NCI-H1092 treated with DMSO at 0.1 percent for 48 hours (cell line): ENCODE results near the gene PKNOX2.

Source experiments
- DNase-seq: peaks from one replicate; lab custom pipeline; 2025; lab: John Stamatoyannopoulos, UW

PKNOX2 gene

DNA sequence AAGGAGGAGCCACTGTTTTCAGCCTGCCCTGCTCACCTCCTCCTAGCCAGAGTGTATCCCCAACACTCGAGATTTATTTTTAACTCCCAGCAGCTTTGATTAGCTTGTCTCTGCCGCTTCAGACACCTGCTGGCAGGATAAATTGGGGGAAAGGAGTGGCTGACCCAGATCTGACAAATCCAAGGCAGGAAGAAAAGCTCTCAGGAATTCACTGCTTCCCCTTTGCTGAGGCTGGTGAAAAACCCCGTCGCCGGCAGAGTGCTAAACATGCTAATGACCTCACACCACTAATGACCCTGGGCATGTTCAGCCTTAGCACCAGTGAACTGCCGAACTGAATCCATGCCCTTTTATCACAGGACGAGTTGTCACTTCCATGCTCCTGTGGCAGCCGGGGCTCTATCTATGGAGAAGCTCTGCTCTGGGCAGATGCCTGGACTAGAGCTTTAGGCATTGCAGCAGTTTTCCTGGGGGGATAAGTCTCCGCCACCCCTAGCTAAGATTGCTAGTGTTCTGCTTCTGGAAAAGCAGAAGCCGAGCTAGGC lies 279.3 kb downstream of the PKNOX2 start:
- DNase-seq: no peak

DNA sequence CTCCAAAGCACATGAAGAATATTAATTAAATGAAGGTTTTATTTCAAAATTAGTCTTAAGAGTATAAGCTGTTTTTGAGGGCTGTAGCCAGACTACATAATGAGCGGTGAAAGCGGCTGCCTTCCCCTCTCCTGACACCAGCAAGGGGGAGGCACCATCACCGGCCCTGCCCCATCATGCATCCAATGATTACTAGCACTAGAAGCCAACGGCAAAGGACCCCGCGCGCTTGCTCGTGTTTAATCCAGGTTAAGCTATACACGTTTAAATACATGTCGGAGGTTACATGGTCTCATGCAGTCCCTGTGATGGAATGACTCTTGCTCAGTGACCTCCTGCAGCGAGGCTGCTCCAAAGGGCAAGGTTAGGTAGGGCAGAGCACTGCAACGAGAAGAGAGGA lies 281.2 kb downstream of the PKNOX2 start:
- no peak for DNase-seq

DNA sequence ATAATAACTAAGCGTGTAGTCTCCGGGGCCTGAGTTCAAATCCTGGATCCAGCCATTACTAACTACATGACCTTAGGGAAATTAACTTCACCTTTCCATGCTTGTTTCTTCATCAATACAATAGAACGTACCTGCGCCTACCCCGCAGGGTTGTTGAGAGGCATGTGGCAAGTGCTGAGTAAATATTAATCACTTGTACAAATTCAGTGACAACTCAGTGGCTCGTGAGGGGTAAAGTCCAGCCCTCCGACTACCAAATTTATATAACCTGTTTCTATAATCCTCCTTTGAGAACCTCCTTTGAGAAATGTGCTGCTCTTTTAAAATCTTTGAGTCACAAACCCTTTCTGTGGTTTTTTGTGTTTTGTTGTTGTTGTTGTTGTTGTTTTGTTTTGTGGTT lies 281.7 kb downstream of the PKNOX2 start:
- DNase-seq: no peak

DNA sequence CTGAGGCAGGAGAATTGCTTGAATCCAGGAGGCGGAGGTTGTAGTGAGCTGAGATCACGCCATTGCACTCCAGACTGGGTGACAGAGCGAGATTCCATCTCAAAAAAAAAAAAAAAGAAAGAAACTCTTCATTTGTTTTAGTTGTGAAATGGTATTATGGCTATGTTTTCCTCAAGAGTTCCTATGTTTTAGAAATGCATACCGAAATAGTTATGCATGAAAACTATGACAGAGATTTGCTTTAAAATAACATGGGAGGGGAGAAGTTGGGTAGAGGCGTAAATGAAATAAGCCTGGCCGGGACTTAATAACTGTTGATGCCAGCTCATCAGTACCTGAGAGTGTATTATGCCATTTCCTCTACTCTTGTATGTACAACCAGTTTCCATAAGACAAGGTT lies 283.2 kb downstream of the PKNOX2 start:
- no peak for DNase-seq

DNA sequence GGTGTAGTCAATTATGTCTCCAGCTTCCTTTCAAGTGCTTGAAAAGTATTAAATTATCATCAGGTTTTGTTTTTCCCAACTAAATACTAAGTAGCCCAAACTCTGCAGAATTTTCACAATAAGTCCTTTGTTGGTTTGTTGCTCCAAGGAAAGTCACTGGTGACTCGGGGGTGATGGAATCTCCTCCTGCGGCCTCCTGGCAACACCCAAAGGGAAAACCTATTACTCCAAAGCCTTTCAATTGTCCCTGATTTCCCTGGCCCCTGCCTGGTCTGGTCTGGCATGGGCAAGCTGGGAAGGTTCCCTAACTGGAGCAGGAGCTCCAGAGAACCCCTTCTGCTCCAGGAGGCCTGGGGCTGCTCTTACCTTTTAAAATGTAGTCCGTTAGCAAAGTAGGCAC lies 283.6 kb downstream of the PKNOX2 start:
- no peak for DNase-seq

DNA sequence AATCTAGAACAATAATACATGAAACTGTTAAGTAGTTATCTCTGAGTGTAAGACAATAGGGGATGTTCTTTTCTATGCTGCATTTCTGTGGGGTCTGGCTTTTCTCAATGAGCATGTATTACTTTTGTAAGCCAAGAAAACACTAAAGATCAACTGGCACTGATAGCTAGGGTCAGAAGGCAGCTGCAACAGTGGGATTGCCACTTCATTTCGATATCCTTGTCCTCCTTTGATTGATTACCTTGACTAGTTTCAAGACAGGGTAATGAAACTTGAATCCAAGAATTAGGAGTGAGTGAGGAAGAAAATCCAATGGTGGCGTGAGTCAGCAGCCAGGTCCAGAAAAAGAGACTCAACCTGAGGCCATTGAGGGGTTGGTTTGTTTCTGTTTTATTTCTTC lies 285.0 kb downstream of the PKNOX2 start:
- DNase-seq: no peak

DNA sequence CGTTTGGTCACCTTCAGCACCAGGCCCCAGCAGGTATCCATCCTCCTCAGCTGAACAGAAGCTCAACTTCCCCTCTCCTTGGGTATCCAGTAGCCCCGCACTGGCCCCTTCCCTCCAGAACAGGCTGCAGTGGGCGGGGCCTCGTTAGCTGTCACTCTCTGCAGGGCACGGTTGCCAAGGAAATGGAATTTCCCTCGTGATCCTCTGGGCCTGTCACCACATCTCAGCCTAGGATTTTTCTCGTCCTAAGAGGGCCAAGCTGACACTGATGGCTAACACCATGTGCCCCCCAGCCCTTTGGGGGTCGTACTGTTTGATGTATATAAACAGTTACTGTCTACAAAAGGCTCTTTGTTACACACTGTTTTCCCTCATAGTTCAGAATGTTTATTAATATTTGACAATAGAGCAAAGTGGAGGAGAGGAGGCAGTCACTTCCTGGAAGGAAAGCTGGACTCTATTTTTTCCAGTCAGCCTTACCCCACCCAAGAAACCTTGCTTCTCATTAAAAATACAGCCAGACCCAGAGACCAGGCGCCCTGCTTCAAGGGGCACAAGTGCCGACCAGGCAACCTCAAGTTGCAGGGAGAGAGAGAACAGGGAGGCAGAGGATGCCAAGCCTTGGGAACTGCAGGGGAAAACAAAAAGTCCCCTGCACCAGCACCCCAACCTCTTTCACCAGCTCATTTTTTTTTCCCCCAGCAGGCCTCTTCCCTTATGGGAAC lies 287.0 kb downstream of the PKNOX2 start:
- DNase-seq: peak; percentile 64

DNA sequence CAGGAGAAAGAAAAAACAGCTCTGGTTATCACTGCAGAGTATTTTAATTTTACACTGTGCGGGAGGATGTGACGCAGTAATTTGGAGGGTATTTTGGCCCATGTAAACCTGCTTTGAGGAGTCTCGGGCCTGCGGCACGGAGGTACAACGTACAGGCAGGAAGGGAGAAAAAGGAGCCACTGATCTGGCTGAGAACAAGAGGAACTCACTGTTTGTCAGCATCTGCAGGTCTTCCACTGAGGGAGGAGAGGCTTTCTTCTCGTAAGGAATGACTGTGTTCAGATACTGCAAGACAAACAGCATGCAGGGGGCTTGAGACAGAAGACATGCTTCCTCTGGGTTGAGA lies 287.5 kb downstream of the PKNOX2 start:
- no peak for DNase-seq

DNA sequence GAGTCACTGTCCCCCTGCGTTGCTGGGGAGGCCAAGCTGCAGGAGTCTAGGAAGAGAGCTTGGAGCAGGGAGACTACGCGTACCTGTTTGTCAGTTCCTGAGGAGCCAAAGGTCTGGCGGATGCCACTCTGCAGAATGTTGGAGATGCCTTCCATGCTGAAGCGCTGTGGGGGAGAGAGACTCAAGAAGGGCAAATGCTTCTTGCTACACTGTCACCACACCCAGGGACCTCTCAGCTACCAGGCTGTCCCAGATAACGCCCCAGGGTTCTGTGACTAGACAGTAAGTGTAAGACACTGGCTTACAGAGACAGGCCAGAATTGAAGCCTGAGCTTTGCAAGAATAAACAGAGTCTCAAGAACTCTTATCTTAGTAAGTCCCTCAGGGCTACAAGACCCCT lies 289.5 kb downstream of the PKNOX2 start:
- no peak for DNase-seq

DNA sequence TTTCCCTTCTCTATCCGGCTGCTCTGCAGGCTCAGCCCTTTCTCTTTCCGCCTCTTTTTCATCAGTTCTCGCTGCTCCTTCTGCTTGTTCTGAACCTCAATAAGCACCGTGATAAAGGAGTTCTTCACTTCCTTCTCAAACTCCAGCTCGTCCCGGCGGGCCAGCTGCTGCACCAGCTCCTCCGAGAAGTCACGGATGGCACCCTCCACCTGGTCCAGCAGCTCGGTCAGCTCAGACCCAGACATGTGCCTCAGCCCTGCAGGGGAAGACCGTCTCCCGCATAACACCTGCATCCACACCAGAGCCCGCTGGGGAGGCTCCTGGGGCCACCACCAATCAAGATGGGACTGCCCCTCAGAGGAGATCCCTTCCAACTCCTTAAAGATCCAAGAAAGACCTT lies 291.3 kb downstream of the PKNOX2 start:
- no peak for DNase-seq

DNA sequence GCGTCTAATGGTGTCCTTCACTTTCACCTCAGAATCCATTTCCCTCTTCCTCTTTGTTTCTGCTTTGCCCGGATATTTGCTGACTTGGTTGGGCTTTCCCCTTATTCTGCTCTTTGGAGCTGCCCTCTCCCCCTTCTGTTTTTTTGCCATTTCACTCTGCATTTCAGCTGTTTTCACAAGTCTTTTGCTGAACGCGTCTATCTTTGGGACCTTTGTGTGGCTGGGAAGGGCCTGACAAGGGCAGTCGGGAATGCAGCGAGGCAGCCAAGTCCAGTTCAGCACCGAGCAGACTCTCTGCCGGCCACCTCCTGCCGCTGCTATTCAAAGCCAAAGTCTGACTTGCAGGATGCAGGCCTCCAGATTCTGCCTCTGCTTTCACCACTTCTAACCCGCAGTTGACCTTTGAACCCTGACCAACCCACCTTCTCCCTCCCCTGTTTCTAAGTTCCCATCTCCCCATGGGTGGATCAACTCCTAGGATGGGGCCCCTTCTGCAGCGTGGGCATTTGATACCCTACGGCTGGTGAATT lies 293.3 kb downstream of the PKNOX2 start:
- no peak for DNase-seq

DNA sequence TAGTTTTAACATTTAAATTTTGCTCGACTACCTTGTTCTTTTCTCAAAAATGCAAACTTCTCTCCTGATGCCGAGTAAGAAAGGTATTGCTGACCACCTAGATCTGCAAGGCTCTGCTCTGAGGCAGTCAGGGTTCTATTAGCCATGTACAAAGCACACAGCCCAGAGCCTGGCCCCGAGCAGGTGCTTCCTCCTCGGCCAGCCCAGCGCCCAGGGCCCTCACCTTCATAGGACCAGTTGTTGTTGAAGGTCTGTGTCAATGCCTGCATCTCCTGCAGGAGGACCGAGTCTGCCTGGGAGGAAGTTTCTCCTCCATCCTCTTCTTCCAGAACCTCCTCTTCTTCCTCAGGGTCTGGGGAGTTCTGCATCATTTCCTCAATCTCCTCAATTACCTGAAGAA lies 295.7 kb downstream of the PKNOX2 start:
- no peak for DNase-seq

DNA sequence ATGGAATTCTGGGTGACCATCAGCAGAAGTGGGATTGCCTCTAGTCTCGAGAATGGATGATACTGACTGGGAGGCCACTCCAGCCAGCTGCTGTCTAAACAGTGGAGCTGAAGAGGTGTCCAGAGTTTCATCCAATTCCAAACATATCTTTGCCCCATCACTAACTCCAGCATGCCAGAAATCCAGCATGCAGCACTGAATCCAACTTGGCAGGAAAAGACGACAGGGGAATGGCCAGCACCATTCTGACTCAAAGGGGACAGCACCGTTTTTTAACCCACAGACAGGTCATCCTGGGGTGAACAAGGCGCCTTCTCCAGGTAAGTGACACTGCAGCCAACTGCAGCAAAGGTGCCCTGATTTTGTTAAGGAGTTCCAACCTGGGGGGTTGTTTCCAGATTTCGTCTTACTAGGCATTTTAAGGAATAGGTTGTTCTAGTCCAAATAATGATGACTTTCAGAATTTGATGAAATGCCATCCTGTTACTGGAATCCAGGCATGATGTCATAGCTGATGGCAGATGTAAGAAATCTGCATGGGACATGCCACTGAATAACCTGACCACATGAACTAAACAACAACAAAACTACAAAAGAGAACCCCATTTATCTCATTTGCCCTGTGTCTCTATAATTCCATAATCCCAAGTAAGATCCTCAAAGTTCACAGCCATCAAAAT lies 299.2 kb downstream of the PKNOX2 start:
- DNase-seq: no peak

DNA sequence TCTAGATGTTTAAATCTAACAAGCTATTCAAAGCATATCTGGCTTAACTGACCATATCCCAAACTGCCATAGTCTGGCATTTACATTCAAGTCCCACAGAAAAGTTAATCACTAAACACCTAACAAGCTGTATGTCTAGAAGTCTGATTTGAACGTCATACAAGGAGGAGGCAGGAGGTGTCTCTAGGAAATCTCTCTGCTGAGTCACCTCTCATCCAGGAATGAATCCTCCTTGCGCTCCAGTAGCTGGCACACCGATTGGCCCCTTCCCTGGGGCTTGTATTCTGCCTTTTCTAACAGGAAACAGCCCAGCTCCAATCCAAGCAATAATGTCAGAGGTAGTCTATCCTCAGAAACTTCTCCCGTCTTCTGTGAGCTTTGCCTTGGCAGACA lies 299.7 kb downstream of the PKNOX2 start:
- DNase-seq: no peak

DNA sequence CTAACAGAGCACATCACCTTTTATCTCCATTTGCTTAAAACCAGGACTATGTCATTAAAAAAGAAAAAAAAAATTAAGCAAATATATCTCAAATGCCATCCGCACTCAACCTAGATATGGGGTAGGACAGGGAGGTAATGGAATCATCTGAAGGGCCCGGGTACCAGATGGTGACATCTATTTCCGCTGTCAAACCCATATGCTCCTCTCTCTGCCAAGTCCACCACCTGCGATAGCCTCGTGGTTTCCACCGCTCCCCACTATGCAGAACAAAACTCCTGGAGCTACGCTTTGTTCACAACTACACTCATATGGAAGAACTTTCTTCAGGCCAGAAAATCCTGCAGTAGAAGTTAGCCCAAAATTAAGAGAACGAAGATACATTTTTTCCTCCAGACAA lies 300.1 kb downstream of the PKNOX2 start:
- no peak for DNase-seq

DNA sequence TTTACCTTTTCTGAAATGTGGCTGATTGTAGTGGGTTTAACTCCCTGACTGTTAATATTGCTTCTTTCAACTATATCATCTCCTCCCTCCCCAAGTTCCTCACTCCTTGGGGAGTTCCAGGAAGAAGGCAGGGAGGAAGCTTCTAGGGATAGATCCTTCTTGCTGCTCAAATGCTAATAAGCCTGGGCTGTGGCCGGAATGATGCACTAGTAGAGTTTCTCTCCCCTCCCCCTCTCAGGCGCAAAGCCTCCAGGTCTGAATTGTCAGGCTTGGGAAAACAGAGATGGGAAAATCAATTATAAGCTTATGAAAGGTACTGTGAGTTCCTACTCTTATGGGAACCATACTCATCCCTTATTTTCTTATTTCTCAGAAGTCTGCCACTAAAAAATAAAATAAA lies 300.7 kb downstream of the PKNOX2 start:
- DNase-seq: no peak

DNA sequence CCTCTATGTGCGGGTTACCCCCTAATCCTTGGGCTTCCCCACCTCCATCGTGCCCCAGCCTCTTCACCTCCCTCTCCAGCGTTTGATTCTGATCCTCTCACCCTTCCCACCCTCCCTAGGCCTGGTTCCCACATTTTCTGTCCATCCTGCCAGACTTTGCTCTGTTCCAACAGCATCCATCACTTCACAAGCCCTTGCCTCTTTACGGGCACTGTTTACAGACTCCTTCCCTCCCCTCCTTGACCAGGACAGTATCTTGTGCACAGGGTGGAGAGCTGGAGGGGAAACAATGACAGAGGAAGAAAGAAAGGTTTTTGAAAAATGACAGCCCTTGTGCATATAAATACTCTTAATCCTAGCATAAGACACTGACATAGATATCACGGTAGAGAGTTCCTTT lies 301.1 kb downstream of the PKNOX2 start:
- no peak for DNase-seq

DNA sequence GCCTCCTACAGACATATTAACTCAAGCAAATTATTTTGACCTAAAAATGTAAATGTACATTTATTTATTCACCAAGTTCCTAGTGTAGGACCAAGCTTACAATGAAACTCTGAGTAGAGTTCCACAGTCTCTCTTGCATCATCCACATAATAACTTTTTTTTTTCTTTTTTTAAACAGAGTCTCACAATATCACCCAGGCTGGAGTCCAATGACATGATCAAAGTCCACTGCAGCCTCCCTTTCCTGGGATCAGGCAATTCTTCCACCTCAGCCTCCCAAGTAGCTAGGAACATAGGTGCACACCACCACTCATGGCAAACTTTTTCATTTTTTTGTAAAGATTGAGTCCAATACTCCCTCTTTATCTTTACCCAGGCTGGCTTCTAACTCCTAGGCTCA lies 303.5 kb downstream of the PKNOX2 start:
- DNase-seq: no peak

DNA sequence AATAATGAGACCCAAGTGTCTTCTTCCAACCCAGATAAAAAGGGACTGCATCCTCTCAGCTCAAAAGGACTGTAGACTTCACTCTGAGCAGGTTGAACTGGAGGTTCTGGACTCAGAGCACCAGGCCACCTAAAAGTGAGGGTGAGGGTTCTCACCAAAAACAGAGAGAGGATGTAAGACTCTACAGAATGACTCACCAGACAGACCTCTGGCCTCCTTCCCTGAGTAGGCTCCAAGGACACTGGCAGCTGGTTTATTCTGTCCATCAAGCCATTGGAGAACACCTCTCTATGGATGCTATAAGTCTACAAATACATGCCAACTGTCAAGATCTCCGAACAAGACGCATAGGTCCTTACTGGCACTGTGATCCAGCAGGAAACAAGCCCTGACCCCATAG lies 304.3 kb downstream of the PKNOX2 start:
- no peak for DNase-seq

DNA sequence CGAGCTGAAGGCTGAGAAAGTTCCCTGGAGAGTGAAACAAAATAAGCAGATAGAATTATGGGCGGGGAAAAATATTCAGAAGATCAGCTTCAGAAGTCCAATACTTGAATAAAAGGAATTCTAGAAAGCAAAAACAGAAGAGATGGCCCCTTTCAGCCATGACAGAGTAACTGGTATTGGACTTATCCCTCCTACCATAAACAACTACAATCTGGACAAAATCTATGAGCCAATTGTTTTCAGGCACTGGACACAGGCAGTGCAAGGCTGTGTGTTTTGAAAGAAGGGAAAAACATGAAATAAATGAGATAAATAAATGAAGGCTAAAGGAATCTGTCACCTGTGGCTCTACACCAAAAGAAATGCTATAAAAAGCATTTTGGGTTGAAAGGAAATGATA lies 305.8 kb downstream of the PKNOX2 start:
- DNase-seq: no peak

DNA sequence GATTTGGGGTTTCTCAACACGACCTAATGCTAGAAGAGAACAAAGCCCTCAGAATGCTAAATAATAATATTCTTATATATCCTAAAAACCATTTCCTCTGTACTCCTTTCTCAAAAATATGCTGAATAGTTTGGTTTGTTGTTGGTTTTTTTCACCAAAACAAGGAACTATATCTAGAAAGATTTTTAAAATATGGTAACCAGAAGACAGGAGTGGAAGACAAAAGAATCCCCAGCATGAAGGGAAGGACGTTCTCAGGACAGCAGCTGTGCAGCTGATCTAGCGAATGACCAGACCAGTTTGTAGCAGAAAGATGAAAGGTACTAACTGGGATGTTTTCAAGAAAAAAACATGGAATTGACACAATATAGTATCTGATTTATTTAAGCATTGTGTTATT lies 312.2 kb downstream of the PKNOX2 start:
- no peak for DNase-seq

DNA sequence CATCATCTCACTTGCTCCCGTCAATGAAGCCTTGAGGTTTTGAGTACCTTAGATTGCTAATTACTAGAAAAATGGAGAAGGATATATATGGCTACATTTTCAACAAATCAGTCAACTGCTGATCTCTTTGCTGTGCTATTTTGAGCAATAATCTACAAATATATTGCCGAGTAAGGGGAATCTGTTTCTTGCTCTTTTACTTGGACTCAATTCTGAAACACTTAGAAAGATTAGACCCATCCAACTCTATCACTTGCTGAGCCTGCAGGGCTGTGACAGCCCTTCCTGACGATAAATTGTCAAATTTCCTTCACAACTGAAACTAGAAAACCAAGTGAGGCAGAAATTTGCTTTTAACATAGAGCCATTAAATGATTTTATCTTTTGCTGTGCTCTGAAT lies 314.6 kb downstream of the PKNOX2 start:
- DNase-seq: no peak

DNA sequence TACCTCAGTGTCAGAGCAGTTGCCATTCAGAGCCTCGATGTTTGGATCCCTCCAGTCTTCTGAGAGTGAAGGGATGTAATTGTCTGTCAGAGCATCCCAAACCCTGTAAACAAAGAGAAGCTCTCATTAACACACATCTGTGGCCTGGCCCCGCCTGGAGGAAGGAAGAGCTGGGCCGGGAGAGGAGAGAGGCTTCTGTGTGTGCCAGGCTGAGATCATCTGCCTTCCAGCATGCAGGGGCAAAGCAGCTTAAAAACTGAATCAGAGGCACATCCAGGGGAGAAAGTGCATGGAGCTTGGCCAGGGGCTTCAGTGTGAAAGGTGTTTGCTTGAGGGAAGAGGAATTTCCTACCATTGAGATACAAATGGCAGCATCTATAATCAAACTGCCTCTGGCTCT lies 317.0 kb downstream of the PKNOX2 start:
- no peak for DNase-seq
